DND-41 (cell line): ENCODE data around the gene PACS1.

Source experiments
- ATAC-seq: fragments of 200-7000 bp; cut with Tn5 transposase; 3 replicates; pipeline ENCODE4 v1.9.1; 2021; ENCODE audit warnings: low read depth; ENCODE audit not compliant: insufficient read depth
- DNase-seq: peaks from one replicate; pipeline ENCODE4 v3.0.0-alpha.2; 2020
- H2AFZ ChIP-seq: 2 replicates; pipeline ENCODE4 v1.6.0; 2012; ENCODE audit warnings: low read depth, low read length
- H3K27ac ChIP-seq: 2 replicates; pipeline ENCODE4 v1.5.1; 2012; ENCODE audit warnings: low read length, inconsistent platforms
- H3K27me3 ChIP-seq: fragments of 200-600 bp; sonication (generic); 2 replicates; pipeline ENCODE4 v1.6.0; 2012; ENCODE audit warnings: low read length, mild to moderate bottlenecking, inconsistent platforms; ENCODE audit not compliant: insufficient read depth, poor library complexity
- H3K36me3 ChIP-seq: 2 replicates; pipeline ENCODE4 v1.5.1; 2012; ENCODE audit warnings: low read length, inconsistent platforms; ENCODE audit not compliant: insufficient read depth
- H3K4me1 ChIP-seq: 2 replicates; pipeline ENCODE4 v1.5.1; 2012; ENCODE audit warnings: mild to moderate bottlenecking, low read length; ENCODE audit not compliant: insufficient read depth
- H3K4me2 ChIP-seq: 2 replicates; pipeline ENCODE4 v1.6.0; 2012; ENCODE audit warnings: mild to moderate bottlenecking, moderate library complexity, low read length, inconsistent platforms; ENCODE audit not compliant: insufficient read depth
- H3K4me3 ChIP-seq, 2 experiments: fragments of 200-600 bp in 1 of 2; shearing (Covaris generic) in 1 of 2; 2 replicates each; pipeline ENCODE4 v1.5.1; 2012 to 2016; ENCODE audit warnings: inconsistent platforms in 2 of 2, low read length in 2 of 2, mild to moderate bottlenecking in 2 of 2, low read depth in 1 of 2, moderate library complexity in 1 of 2
- H3K79me2 ChIP-seq: 2 replicates; pipeline ENCODE4 v1.6.0; 2012; ENCODE audit warnings: low read length, inconsistent platforms; ENCODE audit not compliant: insufficient read depth
- H3K9ac ChIP-seq: 2 replicates; pipeline ENCODE4 v1.6.0; 2012; ENCODE audit warnings: low read depth, mild to moderate bottlenecking, inconsistent platforms, low read length, moderate library complexity
- H3K9me3 ChIP-seq: 2 replicates; pipeline ENCODE4 v1.5.1; 2012; ENCODE audit warnings: low read length, moderate library complexity, mild to moderate bottlenecking, inconsistent platforms; ENCODE audit not compliant: insufficient read depth, severe bottlenecking
- H4K20me1 ChIP-seq: 2 replicates; pipeline ENCODE4 v1.6.0; 2012; ENCODE audit warnings: low read length; ENCODE audit not compliant: insufficient read depth
- EZH2 ChIP-seq: IDR thresholded peaks from 3 replicates; pipeline ENCODE4 v1.6.1; 2012; ENCODE audit warnings: borderline replicate concordance, low read depth, mild to moderate bottlenecking, moderate library complexity, low read length, inconsistent platforms; ENCODE audit not compliant: severe bottlenecking
- TF ChIP-seq, protein P1 (sequence below): IDR thresholded peaks from 2 replicates; pipeline ENCODE4 v1.5.1; 2012; ENCODE audit warnings: borderline replicate concordance, low read length, moderate library complexity, mild to moderate bottlenecking; ENCODE audit not compliant: poor library complexity, severe bottlenecking; ENCODE audit errors: extremely low read depth

Gene PACS1

DNA sequence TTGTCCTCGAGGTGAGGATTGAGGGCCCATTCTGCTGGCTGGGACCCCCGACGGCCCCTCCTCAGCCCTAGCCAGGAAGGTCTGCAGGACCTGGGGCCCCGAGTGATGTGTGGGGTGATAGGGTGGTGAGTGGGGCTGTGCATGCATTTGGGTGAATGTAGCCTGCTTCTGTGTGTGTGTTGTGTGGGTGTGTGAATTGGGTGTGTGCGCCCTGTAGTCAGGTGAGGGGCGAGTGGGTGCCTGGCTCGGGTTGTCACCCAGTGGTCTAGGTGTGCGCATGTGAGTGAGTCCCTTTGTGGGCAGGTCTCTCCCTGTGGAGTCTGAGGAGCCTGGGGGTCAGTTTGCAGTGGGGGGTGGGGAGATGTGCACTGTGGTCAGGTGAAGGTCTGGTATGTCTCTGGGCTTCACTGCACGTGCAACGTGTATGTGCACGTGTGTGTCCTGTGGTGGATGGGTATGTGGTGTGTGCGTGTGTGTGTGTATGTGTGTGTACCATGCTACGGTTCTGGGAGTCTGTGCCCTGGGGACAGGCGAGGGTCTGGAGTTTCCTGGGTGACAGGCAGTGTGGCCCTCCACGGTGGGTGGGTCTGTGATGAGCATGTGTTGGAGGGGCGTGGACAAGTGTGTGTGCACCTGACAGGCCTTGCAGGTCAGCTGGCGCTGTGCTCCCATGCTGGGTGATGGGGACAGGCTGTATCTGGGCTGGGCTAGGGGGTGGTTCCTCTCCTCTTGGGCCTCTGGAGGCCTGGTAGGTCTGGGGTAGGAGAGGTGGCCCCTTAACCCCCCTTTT is 222.7 kb downstream of the PACS1 start:
- no peak for DNase-seq
- no peaks in the 10 kb centered on the region for H3K36me3 ChIP-seq
- H4K20me1 ChIP-seq, result peaks cover 5% of the 10 kb centered on the region; the same call in 1 of the 2 replicates
- H3K9me3 ChIP-seq, result no peaks in the 10 kb centered on the region
- H3K4me1 ChIP-seq, result peaks cover 29% of the 10 kb centered on the region
- H3K27ac ChIP-seq, result no peak overlapping the region
- H3K9ac ChIP-seq, result no peak overlapping the region
- no peak overlapping the region for H2AFZ ChIP-seq
- H3K4me2 ChIP-seq, result no peak overlapping the region
- no peaks in the 10 kb centered on the region for H3K27me3 ChIP-seq
- no peak for ATAC-seq
- no peak overlapping the region for H3K4me3 ChIP-seq
- no peak for TF ChIP-seq EZH2
- TF ChIP-seq, protein P1, sequence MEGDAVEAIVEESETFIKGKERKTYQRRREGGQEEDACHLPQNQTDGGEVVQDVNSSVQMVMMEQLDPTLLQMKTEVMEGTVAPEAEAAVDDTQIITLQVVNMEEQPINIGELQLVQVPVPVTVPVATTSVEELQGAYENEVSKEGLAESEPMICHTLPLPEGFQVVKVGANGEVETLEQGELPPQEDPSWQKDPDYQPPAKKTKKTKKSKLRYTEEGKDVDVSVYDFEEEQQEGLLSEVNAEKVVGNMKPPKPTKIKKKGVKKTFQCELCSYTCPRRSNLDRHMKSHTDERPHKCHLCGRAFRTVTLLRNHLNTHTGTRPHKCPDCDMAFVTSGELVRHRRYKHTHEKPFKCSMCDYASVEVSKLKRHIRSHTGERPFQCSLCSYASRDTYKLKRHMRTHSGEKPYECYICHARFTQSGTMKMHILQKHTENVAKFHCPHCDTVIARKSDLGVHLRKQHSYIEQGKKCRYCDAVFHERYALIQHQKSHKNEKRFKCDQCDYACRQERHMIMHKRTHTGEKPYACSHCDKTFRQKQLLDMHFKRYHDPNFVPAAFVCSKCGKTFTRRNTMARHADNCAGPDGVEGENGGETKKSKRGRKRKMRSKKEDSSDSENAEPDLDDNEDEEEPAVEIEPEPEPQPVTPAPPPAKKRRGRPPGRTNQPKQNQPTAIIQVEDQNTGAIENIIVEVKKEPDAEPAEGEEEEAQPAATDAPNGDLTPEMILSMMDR, result no peak
- H3K79me2 ChIP-seq, result peaks cover 10% of the 10 kb centered on the region

DNA sequence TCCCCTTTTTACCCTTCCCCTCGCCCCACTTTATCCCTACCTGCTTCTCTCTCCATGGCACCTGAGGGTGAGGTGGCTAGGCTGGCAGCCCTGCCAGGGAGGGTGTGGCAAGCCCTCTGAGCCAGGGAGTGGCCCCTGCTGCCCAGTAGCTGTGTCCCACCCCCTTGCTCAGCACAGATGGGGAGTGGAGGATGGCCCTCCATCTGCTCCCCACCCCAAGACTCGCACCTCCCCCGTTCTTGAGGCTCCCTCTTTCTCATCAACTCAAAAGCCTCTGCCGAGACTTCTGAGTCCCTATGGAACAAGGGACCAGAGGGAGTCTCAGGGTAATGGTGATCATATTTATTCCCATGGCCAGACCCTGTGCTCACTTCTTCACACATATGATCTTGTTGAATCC is 223.3 kb downstream of the PACS1 start:
- no peak for ATAC-seq
- Histone ChIP-seq H3K36me3 (no peaks in the 10 kb centered on the region), H2AFZ (no peak overlapping the region), H3K27me3 (no peaks in the 10 kb centered on the region), H3K4me1 (peaks cover 23% of the 10 kb centered on the region), H3K4me2 (no peak overlapping the region), H3K27ac (no peak overlapping the region), H3K4me3 (no peak overlapping the region), H3K9ac (no peak overlapping the region), H4K20me1 (no peaks in the 10 kb centered on the region), H3K79me2 (peaks cover 4% of the 10 kb centered on the region), H3K9me3 (no peaks in the 10 kb centered on the region)
- TF ChIP-seq, protein P1, result no peak
- no peak for TF ChIP-seq EZH2
- DNase-seq, result no peak

DNA sequence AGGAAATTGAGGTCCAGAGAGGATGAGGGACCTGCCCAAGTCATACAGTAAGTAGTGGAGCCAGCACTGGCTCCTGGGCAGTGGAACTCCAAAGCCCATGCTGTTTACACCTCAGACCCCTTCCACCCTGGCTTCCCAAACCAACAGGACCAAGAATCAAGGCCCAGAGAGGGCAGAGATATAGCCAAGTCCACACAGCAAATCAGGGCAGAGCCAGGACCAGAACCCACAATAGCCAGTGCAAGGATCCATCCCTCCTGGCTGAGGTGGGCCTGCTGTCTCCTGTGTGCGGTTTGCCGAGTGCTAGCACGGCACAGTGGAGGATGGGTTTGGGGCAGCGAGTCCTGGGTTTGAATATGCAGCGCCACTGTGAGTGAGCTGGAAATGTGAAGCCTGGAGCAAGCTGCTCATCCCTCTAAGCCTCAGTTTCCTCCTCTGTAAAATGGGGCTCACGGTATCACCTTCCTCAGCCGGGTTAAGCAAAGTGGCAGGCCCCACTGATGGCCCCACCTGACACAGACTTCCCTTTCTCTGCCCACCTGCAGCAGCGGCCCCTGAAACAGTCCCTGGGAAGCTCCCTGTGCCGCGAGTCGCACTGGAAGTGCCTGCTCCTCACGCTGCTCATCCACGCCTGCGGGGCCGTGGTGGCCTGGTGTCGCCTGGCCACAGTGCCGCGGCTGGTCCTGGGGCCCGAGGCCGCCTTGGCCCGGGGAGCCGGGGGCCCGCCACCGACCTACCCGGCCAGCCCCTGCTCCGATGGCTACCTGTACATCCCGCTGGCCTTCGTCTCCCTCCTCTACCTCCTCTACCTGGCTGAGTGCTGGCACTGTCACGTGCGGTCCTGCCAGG is 223.9 kb downstream of the PACS1 start:
- no peaks in the 10 kb centered on the region for H3K36me3 ChIP-seq
- TF ChIP-seq, protein P1, result no peak
- TF ChIP-seq EZH2, result no peak

More for the DNA sequence above, 223.9 kb downstream of the PACS1 start:
- Histone ChIP-seq H3K4me3 (no peak overlapping the region), H3K9ac (no peak overlapping the region), H3K9me3 (no peaks in the 10 kb centered on the region), H3K4me2 (no peak overlapping the region), H3K4me1 (peaks cover 21% of the 10 kb centered on the region), H3K27me3 (no peaks in the 10 kb centered on the region), H3K79me2 (no peaks in the 10 kb centered on the region), H3K27ac (no peak overlapping the region), H4K20me1 (no peaks in the 10 kb centered on the region), H2AFZ (no peak overlapping the region)
- DNase-seq, result no peak
- no peak for ATAC-seq
